HG03135 (cell line): ENCODE data around the gene APOL4.
"Not testable (repeated sequence)": the region's sequence is repeated elsewhere in the genome, so short reads cannot be mapped to it uniquely, and the experiment has no call there.

Source experiments
- ATAC-seq: cut with Tn5 transposase; IDR thresholded peaks from one replicate; pipeline ENCODE4 v1.9.1; 2021; ENCODE audit warnings: mild to moderate bottlenecking, moderate library complexity; ENCODE audit not compliant: unreplicated experiment

Gene APOL4

DNA sequence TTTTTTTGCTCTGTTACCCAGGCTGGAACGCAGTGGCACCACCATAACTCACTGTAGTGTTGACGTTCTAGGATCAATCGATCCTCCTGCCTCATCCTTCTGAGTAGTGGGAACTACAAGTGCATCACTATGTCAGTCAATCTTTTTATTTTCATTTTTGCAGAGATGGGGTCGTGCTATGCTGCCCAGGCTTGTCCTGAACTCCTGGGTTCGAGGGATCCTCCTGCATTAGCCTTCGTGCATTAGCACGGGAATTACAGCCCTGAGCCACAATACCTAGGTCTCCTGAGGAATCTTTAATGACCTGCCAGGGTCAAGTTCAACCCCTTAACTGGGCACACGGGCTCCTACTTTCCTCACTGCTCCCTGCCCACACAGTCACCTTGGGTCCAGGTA, 45.5 kb downstream of the APOL4 start:
- no peak for ATAC-seq

DNA sequence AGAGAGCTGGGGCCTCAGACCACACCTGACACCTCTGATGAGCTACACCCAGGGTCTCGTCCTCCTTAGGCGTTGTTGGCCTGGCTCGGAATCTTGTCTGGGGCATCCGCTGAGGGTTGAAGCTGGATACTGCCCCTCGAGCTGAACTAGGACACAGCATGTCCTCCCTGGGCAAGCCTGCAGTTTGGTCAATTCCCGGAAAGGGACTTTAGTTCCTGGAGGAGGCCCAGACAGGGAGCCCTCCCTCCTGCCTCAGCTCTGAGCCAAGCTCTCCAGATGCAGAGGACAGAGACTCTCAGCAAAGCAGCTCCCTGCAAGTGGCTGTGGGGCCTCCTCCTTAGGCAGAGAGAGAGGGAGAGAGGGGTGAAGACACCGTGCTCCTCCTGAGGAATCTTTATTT, 45.9 kb downstream of the APOL4 start:
- ATAC-seq = no peak

DNA sequence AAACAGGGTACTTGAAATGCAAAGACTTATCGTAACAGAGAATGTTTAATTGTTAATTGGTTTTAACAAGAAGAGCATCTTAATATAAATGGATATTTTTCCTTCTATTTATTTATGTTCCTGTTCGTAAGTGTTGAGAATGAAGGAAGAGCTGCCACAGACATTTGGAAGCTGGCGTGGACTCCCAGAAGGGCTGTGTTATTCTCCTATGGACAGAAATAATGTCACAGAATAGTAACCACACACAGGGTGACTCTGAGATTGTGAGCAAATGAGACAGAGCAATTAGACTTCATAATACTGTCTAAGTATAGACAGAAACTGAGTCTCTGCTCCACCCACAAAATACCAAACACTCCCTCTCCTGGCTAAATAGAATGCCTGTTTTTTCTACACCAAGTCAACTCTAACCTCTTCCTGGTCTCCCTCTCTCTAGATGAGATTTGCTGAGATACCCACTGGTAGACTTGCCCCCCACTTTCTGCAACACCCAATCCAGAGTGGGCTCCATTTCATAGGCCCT, 47.1 kb downstream of the APOL4 start:
- no peak for ATAC-seq

DNA sequence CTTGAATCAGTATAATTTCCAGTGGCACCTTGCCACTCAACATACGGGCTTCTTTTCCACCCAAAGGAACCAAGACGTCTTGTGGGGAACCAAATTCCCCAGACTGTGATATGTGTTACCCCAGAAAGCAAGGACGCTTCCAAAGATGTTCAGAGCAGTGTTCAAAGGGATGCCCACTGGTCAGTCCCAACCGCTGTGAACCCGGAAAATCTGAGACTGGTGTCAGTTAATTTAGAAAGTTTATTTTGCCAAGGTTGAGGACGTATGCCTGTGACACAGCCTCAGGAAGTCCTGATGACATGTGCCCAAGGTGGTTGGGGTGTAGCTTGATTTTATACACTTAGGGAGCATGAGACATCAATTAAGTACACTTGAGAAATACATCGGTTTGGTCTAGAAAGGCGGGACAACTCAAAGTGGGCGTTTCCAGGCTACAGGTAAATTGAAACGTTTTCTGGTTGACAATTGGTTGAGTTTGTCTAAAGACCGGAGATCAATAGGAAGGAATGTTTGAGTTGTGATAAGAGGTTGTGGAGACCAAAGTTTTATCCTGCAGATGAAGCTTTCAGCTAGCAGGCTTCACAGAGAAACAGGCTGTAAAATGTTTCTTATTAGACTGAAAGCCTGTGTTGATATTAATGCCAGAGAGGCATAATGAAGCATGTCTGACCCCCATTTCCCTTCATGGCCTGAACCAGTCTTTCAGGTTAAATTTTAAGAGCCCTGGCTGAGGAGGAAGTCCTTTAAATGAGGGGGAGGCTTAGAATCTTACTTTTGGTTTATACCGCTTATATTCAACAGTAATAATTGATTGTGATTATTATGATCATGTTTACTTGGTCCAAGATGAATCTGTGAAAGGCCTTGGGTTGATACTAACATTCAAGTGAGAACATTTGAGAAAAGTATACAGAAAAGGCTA, 47.8 kb downstream of the APOL4 start:
- ATAC-seq = no peak

DNA sequence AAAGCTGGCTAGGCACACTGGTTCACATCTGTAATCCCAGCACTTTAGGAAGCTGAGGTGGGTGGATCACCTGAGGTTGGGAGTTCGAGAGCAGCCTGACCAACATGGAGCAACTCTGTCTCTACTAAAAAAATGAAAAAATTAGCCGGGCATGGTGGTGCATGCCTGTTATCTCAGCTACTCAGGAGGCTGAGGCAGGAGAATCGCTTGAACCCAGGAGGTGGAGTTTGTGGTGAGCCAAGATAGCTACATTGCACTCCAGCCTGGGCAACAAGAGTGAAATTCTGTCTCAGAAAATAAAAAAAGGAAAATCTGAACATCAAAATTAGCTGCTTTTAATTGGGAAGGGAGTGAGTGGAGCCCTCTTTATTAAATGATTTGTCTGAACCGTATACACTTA, 48.8 kb downstream of the APOL4 start:
- not testable (repeated sequence) for ATAC-seq

DNA sequence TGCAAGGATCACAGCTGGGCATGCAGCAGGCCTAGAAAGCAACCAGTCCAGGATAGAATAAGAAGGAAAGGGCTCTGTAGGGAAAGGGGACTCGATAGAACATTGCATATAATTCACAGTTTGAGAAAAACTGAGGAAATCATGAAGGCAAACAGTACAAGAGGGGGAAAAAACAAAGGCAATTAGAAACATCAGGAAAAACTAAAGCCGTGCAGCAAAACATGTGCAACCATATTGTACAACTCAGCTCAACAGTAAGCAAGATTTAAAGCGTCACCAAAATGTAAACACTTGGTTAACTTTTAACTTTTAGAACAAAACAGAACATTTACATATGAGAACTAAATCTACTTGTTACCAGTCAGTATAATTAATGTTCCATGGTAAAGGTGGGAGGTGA, 49.5 kb downstream of the APOL4 start:
- ATAC-seq = no peak

DNA sequence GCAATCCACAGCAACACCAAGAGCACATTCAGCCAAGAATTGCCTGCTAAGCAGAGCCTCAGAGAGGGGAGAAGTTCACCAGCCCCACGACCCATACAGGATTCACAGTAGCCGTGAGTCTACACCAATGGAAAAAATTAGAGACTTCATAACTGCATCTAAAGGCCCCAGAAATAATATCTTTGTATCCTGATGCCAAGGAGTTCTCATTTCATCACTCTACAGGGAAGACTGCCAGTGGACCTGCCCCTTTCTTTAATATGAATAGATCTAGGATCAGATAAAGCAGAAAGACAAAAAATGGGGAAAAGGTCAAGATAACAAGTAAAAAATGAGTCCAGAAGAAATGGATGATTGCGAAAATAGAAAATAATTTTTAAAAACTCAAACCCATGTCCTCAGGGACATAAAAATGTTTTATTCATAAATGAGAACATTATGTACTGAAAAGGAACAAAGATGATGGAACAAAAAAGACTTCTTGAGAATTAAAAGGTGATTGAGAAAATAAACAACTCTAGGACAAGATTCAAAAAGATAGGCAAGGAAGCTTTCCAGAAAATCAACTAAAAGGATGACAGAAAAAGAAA, 50.5 kb downstream of the APOL4 start:
- ATAC-seq = no peak

DNA sequence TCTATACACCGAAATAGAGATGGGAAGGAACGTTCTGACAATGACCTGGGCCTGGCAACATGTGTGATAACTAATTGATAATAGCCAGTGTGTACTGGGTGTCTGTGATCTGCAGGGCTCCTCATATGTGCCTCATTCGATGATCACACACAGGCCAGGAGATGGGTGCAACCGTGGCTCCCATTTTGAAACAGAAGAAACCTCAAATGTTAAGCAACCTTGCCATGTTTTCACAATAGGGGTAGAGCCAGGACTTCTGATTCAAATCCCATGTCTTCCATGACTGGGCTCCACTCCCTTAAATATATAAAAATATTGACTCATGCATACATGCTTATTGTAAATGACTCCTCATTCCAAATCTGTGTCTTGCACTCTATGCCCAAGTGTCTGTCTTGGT, 52.2 kb downstream of the APOL4 start:
- no peak for ATAC-seq

DNA sequence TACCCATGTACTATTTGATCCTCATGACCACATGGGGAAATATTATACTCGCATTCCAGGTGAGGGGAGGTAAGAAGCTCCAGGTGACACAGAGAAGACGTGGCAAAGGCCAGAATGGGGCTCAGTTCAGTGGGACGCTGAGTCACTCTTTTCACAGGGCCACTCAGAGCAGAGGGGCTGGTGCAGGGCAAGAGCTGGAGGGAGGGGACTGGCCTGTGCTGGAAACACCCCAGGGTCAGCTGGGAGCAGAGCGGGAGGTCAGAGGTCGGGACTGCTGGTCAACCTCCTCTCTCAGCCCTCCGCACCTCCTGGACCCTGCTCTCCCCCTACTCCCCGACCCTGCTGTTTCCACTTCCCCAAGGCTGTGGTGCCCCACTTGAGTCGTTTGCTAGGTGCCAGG, 53.2 kb downstream of the APOL4 start:
- ATAC-seq = no peak

DNA sequence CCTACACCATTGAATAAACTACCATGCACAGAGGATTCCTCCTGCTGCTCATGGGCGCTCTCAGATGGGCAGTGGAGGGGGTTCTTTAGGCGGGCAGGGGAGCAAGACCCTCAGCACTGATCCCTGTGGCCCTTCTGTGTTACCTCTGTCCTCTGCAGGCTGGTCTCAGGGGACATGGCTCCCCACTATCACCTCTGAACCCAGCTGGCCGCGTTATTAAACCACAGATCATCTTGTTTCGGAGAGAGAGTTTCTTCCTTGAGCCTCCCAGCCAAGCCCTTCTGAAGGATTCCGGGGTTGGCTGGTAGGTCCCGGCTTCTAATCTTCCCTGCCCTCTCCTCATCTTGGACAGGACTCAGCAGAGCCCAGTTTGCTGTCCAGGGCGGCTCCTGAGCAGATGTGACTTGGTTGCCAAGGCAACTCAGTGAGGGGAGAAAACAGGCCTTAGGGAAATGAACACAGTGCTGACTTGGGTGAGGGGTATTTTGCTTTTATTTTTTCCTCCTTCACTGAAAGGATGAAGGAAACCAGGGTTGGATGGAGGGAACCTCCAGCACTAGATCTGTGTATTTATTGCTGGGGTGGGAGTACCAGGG, 54.3 kb downstream of the APOL4 start:
- ATAC-seq = no peak

DNA sequence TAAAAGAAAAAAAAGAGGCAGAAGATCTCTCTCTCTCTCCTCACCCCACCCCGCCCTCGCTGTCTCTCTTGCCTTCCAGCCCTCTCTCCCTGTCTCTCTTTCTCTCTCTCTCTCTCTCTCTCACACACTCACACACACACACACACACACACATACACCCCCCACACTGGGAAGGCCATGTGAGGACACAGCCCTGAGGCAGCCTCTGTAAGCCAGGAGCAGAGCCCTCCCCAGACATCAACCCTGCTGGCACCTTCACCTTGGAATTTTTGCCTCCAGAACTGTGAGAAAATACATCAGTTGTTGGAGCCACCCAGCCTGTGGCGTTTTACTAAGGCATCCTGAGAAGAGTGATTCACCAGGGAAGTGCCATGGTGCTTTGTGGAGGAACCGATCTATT, 55.7 kb downstream of the APOL4 start:
- no peak for ATAC-seq

DNA sequence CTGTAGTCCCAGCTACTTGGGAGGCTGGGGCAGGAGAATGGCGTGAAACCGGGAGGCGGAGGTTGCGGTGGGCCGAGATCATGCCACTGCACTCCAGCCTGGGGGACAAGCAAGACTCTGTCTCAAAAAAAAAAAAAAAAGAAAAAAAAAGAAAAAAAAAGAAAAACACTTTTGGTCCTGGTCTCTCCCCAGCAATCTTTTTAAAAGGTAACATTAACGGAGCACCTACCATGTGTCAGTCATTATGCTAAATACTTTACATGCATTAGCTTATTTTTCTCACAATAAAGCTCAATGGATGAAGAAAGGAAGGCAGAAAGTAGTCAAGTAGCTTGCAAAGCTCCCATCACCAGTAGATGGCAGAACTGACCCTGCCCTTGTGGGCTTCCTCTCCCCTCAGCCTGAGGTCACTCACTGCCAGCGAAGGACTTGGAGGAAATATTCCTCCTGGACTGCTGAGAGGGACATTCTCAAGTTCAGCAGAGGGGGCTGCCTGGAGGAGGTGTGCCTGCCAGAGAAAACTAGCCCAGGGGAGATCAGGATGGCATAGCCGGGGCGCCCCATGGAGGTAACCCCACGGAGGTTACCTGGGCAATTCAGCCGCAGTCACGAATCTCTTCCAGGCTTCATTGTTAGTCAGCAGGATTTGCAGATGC, 56.6 kb downstream of the APOL4 start:
- ATAC-seq = no peak

DNA sequence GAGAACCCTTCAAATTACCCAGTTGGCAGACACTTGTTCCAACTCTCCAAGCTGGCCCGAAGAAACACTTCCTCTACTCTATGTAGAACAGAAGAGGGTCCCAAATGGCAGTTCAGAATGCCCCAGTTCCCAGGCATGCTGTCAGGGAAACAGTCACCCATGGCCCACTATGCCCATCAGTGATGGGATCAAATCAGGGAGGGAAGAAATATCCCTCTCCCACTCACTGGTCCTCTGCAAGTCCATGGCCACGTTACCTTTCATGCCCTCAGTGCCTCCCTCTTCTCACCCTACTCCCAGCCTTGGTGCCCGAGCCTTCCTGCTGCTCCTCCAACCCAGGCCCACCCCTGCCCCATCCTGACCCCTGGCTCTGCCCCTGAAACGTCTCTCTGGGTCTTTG, 57.7 kb downstream of the APOL4 start:
- ATAC-seq = no peak

DNA sequence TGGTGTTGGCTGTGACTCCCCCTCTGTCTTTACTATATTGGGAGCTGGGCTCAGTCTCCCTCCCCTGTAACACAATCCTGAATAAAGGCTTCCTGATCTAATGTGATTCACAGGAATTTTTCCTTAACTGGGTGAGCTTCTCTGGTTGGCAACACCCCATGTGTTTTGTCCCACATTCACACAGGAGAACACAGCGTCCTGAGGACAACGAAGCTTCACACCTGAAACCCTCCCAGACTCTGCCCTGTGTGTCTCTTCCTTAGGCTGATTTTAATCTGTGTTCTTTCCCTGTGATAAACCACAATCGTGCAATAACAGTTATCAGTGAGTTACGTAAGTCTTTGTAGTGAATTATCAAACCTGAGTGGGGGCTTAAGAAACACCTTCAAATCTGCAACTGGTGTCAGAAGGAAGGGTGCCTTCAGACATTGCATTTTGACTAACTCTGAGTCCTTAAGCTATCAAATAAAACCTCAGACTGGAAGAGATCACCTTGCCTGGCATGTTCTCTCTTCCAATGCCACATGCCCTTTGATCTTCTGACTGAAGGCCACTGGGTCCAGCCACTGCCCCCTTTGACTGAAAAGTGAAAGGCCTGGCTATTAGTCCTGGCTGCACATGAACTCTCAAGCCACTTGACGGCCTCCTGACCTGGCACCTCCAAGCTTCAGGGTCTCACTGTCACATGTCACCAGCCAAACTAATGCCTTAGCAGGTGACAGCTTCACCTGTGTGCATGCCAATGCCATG, 58.4 kb downstream of the APOL4 start:
- ATAC-seq = no peak

DNA sequence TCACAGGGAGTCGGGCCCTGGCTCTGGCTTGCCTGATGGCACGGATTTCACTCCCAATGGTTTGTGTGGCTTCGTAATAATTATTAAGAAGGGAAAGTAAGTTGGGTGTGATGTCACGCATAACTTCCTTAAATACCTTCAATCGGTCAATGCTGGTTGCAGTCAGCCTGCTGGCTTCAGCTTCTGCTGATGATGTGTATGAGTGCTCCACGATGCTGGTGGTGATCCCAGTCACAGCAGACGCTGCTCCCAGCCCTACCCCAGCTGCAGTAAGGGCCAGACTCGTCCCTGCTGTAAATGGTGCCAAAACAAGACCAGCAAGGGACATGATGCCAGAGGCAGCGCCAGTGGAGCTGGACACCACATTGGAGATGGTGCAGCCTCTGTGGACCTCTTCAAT, 60.1 kb downstream of the APOL4 start:
- no peak for ATAC-seq
